Kidney epithelial cell (primary cell): Measurements from ENCODE around the gene NOP9. TPM values are rescaled to one million over a fixed set of nuclear protein-coding genes. Genes with fewer than 3 reads are reported as not detected.

Source experiments
- DNase-seq: peaks from one replicate; pipeline ENCODE4 v3.0.0-alpha.2; 2010; ENCODE audit warnings: low read depth
- H3K27me3 ChIP-seq: 2 replicates; pipeline ENCODE4 v1.6.0; 2011; ENCODE audit warnings: low read length; ENCODE audit not compliant: control insufficient read depth, insufficient read depth
- H3K36me3 ChIP-seq: 2 replicates; pipeline ENCODE4 v1.5.1; 2011; ENCODE audit warnings: low read length; ENCODE audit not compliant: control insufficient read depth, insufficient read depth
- H3K4me3 ChIP-seq: 2 replicates; pipeline ENCODE4 v1.5.1; 2011; ENCODE audit warnings: low read depth, mild to moderate bottlenecking, control low read depth, low read length
- total RNA-seq: library from RNA; depleted of rRNA; stranded (reverse); fragments of >200 nt; gene quantifications from 2 replicates; pipeline ENCODE4 v1.2.3, GENCODE V29; 2015
- TF ChIP-seq, protein P1 (sequence below): IDR thresholded peaks from 2 replicates; pipeline ENCODE4 v1.5.1; 2011; ENCODE audit warnings: mild to moderate bottlenecking, moderate library complexity, low read length, control low read depth, inconsistent platforms; ENCODE audit not compliant: insufficient read depth, poor library complexity, severe bottlenecking

Gene NOP9
- total RNA-seq, 1 donor from 2014 or later = 28.7 TPM

DNA sequence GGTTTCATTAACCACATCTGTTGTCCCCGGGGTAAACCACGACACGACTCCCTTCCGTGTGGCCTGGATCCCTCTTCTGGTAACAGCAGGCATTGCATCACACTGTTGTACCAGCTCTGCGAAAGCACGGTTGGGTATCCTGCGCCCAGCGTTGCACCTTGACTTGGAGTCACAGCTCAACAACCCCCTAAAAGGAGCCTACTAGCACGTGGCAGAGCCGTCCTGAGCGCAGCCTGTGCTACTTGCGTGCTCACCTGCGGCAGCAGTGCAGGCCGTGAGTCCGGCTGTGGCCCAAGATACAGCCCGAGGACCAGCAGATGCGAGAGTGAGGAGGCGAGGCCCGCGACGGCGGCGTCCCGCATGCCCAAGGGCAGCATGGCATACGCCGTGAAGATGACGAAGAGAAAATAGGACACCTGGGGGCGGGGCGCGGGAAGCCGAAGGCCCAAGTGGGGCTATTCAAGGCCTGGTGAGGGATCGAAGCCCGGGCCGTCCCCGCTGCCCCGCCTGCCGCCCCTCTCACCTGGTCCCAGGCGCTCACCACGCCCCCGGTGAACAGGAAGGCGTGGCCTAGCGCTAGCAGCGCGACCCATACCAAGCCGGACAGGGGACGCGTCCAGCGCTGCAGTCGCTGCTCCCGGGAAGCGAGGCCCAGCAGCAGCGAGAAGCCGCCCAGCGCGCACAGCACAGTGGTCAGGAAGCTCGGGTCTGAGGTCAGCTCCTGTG lies 32.8 kb downstream of the NOP9 start:
- H3K27me3 ChIP-seq = peaks cover 33% of the 10 kb centered on the region
- no peak for DNase-seq
- no peaks in the 10 kb centered on the region for H3K36me3 ChIP-seq
- TF ChIP-seq, protein P1, sequence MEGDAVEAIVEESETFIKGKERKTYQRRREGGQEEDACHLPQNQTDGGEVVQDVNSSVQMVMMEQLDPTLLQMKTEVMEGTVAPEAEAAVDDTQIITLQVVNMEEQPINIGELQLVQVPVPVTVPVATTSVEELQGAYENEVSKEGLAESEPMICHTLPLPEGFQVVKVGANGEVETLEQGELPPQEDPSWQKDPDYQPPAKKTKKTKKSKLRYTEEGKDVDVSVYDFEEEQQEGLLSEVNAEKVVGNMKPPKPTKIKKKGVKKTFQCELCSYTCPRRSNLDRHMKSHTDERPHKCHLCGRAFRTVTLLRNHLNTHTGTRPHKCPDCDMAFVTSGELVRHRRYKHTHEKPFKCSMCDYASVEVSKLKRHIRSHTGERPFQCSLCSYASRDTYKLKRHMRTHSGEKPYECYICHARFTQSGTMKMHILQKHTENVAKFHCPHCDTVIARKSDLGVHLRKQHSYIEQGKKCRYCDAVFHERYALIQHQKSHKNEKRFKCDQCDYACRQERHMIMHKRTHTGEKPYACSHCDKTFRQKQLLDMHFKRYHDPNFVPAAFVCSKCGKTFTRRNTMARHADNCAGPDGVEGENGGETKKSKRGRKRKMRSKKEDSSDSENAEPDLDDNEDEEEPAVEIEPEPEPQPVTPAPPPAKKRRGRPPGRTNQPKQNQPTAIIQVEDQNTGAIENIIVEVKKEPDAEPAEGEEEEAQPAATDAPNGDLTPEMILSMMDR = peak; percentile 73
- H3K4me3 ChIP-seq = peak overlapping the region; percentile 7

GRCh38 chr14:24334431-24335291 lies 35.0 kb downstream of the NOP9 start, which contains the start of gene ADCY4:
Gene ADCY4 (minus strand): TSS chr14:24335071. CDS start chr14:24334652, 419 bp downstream.
- peaks cover 46% of the 10 kb centered on the region for H3K27me3 ChIP-seq
- TF ChIP-seq, protein P1 = no peak
- peak within 1 kb of the TSS; percentile 16 for H3K4me3 ChIP-seq
- DNase-seq = no peak
- H3K36me3 ChIP-seq = no peaks in the 10 kb centered on the region

GRCh38 chr14:24335461-24336171 lies 36.0 kb downstream of the NOP9 start:
- TF ChIP-seq, protein P1 = no peak
- Histone ChIP-seq H3K36me3 (no peaks in the 10 kb centered on the region), H3K27me3 (peaks cover 52% of the 10 kb centered on the region), H3K4me3 (no peak overlapping the region)
- DNase-seq = no peak

DNA sequence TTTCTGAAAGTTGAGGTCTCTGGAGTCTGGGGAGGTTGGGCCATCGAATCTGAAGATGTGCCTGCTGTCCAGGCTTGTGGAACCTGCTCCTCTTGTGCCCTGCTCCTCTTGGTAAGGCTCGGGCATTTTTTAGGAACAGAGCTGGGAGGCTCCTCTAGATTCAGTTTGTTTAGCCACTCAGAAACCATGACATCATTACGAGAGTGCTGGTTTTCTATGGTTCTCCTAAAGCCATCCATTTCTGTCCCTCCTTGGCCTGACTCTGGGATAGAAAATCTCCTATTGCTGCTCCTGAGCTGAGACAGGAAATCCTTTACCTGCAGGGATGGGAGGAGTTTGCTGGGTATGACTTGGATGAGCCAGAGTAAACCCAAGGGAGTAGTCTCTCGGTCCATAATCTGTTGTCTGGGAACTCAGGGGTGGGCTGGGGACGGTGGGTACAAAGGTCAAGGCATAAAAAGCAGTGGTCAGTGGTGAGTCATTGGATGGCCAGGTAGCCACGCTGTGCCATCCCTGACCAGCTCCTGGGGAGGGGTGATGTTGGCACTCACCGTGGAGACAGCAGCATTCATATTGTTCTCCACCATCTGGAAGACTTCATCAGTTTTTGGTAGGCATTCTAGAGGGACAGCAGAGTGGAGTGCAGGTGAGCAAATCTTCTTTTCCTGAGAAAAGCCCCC lies 37.6 kb downstream of the NOP9 start:
- no peak for DNase-seq
- no peak overlapping the region for H3K4me3 ChIP-seq
- TF ChIP-seq, protein P1 = no peak
- peaks cover 53% of the 10 kb centered on the region for H3K27me3 ChIP-seq
- no peaks in the 10 kb centered on the region for H3K36me3 ChIP-seq

DNA sequence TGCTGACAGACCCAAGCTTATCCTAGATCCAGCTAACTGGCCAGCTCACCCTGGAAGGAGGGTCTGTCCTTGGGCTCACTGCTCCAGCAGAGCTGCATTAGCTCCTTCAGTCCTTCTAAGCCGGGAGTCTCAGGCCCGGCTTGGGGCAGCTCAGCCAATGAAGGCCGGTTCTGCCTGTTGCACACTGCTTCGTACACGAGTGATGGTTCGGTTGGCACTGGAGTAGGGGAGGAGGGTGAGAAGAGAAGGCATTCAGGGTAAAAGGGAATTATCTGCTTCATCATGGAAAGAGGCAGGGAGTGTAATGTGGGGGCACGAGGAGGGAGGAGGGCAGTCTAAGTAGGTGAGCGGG lies 38.1 kb downstream of the NOP9 start:
- no peak for DNase-seq
- TF ChIP-seq, protein P1 = no peak
- Histone ChIP-seq H3K27me3 (peaks cover 48% of the 10 kb centered on the region), H3K36me3 (no peaks in the 10 kb centered on the region), H3K4me3 (no peak overlapping the region)
